ENCODE measurements around the gene CTNNA2.

DNA sequence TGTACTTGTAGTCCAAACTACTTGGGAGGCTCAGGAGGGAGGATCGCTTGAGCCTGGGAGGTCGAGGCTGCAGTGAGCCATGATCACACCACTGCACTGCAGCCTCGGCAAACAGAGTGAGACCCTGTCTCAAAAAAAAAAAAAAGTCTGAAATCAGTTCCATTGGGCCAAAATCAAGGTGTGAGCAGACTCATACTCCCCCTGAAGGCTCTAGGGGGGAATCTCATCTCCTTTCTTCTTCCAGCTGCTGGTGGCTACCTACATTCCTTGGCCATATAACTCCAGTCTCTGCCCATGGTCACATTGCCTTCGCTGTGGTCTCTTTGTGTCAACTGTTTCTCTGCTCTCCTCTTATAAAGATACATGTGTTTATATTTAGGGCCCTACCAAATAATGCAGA, 557.7 kb downstream of the CTNNA2 start:
- TF ChIP-seq, protein P1, sequence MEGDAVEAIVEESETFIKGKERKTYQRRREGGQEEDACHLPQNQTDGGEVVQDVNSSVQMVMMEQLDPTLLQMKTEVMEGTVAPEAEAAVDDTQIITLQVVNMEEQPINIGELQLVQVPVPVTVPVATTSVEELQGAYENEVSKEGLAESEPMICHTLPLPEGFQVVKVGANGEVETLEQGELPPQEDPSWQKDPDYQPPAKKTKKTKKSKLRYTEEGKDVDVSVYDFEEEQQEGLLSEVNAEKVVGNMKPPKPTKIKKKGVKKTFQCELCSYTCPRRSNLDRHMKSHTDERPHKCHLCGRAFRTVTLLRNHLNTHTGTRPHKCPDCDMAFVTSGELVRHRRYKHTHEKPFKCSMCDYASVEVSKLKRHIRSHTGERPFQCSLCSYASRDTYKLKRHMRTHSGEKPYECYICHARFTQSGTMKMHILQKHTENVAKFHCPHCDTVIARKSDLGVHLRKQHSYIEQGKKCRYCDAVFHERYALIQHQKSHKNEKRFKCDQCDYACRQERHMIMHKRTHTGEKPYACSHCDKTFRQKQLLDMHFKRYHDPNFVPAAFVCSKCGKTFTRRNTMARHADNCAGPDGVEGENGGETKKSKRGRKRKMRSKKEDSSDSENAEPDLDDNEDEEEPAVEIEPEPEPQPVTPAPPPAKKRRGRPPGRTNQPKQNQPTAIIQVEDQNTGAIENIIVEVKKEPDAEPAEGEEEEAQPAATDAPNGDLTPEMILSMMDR (IDR thresholded peaks at IDR 0.05), result no peak
- TF ChIP-seq EZH2 (IDR thresholded peaks at IDR 0.05), result no peak

Data from neural progenitor cell (in vitro differentiated cells).